Lung (tissue), 12 donors: Measurements from ENCODE around the gene FHDC1. TPM values are rescaled to one million over a fixed set of nuclear protein-coding genes. Genes with fewer than 3 reads are reported as not detected.

ENCODE experiments used
- ATAC-seq: fragments of 200-7000 bp; cut with Tn5 transposase; one replicate; pipeline ENCODE4 v1.9.1; 2020; ENCODE audit warnings: moderate number of reproducible peaks; ENCODE audit not compliant: insufficient read depth, low FRiP score
- DNase-seq, 3 donors: peaks; one replicate each; pipeline ENCODE4 v3.0.0-alpha.2; 2013 to 2017
- H3K27ac ChIP-seq, 2 donors: one replicate each; pipeline ENCODE4 v1.5.1; 2013; ENCODE audit warnings: mild to moderate bottlenecking in 2 of 2, moderate library complexity in 2 of 2, control low read depth in 1 of 2, inconsistent platforms in 1 of 2, low read depth in 1 of 2, low read length in 1 of 2
- H3K27me3 ChIP-seq, 3 donors: one replicate each; pipeline ENCODE4 v1.5.1; 2013; ENCODE audit warnings: low read length in 2 of 3; ENCODE audit not compliant: control insufficient read depth in 3 of 3, insufficient read depth in 3 of 3
- H3K36me3 ChIP-seq, 4 donors: one replicate each; pipeline ENCODE4 v1.5.1; 2013; ENCODE audit warnings: low read length in 4 of 4, mild to moderate bottlenecking in 1 of 4, moderate library complexity in 1 of 4; ENCODE audit not compliant: control insufficient read depth in 4 of 4, insufficient read depth in 4 of 4
- H3K4me1 ChIP-seq, 5 donors: one replicate each; pipeline ENCODE4 v1.5.1; 2013; ENCODE audit warnings: low read length in 5 of 5, mild to moderate bottlenecking in 2 of 5, moderate library complexity in 1 of 5; ENCODE audit not compliant: control insufficient read depth in 5 of 5, insufficient read depth in 5 of 5
- H3K4me3 ChIP-seq: one replicate; pipeline ENCODE4 v1.5.1; 2013; ENCODE audit warnings: mild to moderate bottlenecking, control low read depth, moderate library complexity
- H3K9ac ChIP-seq, 2 donors: one replicate each; pipeline ENCODE4 v1.5.1; 2013; ENCODE audit warnings: low read length in 2 of 2, control low read depth in 1 of 2; ENCODE audit not compliant: insufficient read depth in 1 of 2
- H3K9me3 ChIP-seq, 4 donors: one replicate each; pipeline ENCODE4 v1.5.1; 2013; ENCODE audit warnings: low read length in 3 of 4, mild to moderate bottlenecking in 1 of 4, moderate library complexity in 1 of 4; ENCODE audit not compliant: control insufficient read depth in 4 of 4, insufficient read depth in 3 of 4
- CTCF ChIP-seq: IDR thresholded peaks from 2 replicates; pipeline ENCODE4 v1.5.1; 2012; ENCODE audit warnings: mild to moderate bottlenecking; ENCODE audit errors: control extremely low read depth, extremely low read depth
- WGBS, 2 donors: extraction: QIAGEN DNeasy Blood & Tissue Kit; methylation state at CpG; one replicate each; pipeline ENCODE4 v1.1.7; 2013; 5-methylcytosine and 5-hydroxymethylcytosine counted together
- polyA plus RNA-seq, 2 donors: library from polyadenylated mRNA; stranded (reverse); fragments of 200-250 nt; gene quantifications; one replicate each; pipeline ENCODE4 v1.2.1, GENCODE V29; 2013
- total RNA-seq, 2 donors: library from RNA; depleted of rRNA in 1 of 2; stranded (reverse); fragments of >200 nt in 1 of 2; gene quantifications; one replicate each; pipeline ENCODE4 v1.2.1, GENCODE V29; 2014 to 2021
- donor health status: control.
- donor health status: control.
- donor health status: Bipolar disorder and iron deficiency.
- donor health status: healthy.
- donor health status: DM: yes; HTN: yes; CAD: no.

Gene FHDC1
- total and polyA plus RNA-seq, 4 donors, result 4.3 to 27.2 (median 17.3) TPM

GRCh38 chr4:152960082-152960481 is 24.0 kb downstream of the FHDC1 start:
- Histone ChIP-seq H3K9ac (no peak overlapping the region), H3K4me3 (no peak overlapping the region), H3K9me3 (no peaks in the 10 kb centered on the region), H3K27me3 (no peaks in the 10 kb centered on the region), H3K4me1 (peaks cover 8 to 69% (median 47%) of the 10 kb centered on the region in 5 donors), H3K27ac (no peak overlapping the region), H3K36me3 (peaks cover 0 to 5% (median 1%) of the 10 kb centered on the region in 4 donors)
- WGBS, 2 donors, result 94 to 98% methylated on average over 3 of the region's 3 CpGs
- DNase-seq, result no peak
- ATAC-seq, result no peak
- no peak for TF ChIP-seq CTCF

GRCh38 chr4:152961014-152961772 is 25.1 kb downstream of the FHDC1 start:
- peak overlapping the region in 1 of 2 donors; percentile 71 for H3K27ac ChIP-seq
- H3K4me1 ChIP-seq, result peaks cover 8 to 66% (median 46%) of the 10 kb centered on the region in 5 donors
- ATAC-seq, result no peak
- H3K27me3 ChIP-seq, result no peaks in the 10 kb centered on the region
- 52 to 79% methylated on average over 14 of the region's 14 CpGs for WGBS, 2 donors
- H3K4me3 ChIP-seq, result no peak overlapping the region
- no peaks in the 10 kb centered on the region for H3K9me3 ChIP-seq
- peaks cover 0 to 7% (median 1%) of the 10 kb centered on the region in 4 donors for H3K36me3 ChIP-seq
- no peak for TF ChIP-seq CTCF
- peak overlapping the region in 1 of 2 donors; percentile 26 for H3K9ac ChIP-seq
- peak; percentile 69 to 81 (median 73) for DNase-seq

GRCh38 chr4:152961773-152962115 is 25.6 kb downstream of the FHDC1 start:
- ATAC-seq, result no peak

More at GRCh38 chr4:152961773-152962115, 25.6 kb downstream of the FHDC1 start:
- Histone ChIP-seq H3K27ac (no peak overlapping the region), H3K9ac (peak overlapping the region in 1 of 2 donors; percentile 26), H3K36me3 (peaks cover 0 to 7% (median 1%) of the 10 kb centered on the region in 4 donors), H3K9me3 (no peaks in the 10 kb centered on the region), H3K4me3 (no peak overlapping the region), H3K4me1 (peaks cover 8 to 61% (median 40%) of the 10 kb centered on the region in 5 donors), H3K27me3 (no peaks in the 10 kb centered on the region)
- TF ChIP-seq CTCF, result no peak
- 50 to 68% methylated on average over 1 of the region's 1 CpG for WGBS, 2 donors
- DNase-seq, result peak in 2 of 3 donors; percentile 76 to 79
